Panc1 (cell line): Measurements from ENCODE around the gene CDK5R1. TPM values are rescaled to one million over a fixed set of nuclear protein-coding genes. Genes with fewer than 3 reads are reported as not detected.

Experiments
- ATAC-seq: fragments of 200-7000 bp; cut with Tn5 transposase; 2 replicates; pipeline ENCODE4 v1.9.1; 2020; ENCODE audit warnings: mild to moderate bottlenecking, moderate library complexity
- BruUV-seq: library from RNA; stranded (reverse); fragments of 400-500 nt; replicated peaks from 2 replicates; lab custom pipeline; 2021; lab: Mats Ljungman, UMichigan
- CTCF ChIA-PET: fragments of 300-600 bp; sonication (Branson Sonifier 250); formaldehyde crosslinking; loops from one replicate; lab custom pipeline; 2022; ENCODE audit warnings: antibody characterized with exemption; lab: Charles Lee
- POLR2A ChIA-PET: fragments of 300-600 bp; sonication (Branson Sonifier 250); formaldehyde crosslinking; loops from one replicate; lab custom pipeline; 2022; ENCODE audit warnings: antibody characterized with exemption; lab: Charles Lee
- DNase-seq: peaks from one replicate; pipeline ENCODE4 v3.0.0-alpha.2; 2010; ENCODE audit warnings: low read depth, low spot score
- H3K27ac ChIP-seq: 2 replicates; pipeline ENCODE4 v1.5.1; 2011; ENCODE audit warnings: mild to moderate bottlenecking, low read length, inconsistent platforms
- H3K27me3 ChIP-seq: fragments of 200-500 bp; sonication (Bioruptor generic); 2 replicates; pipeline ENCODE4 v1.6.0; 2014; ENCODE audit warnings: low read length, inconsistent platforms; ENCODE audit not compliant: control insufficient read depth, insufficient read depth
- H3K36me3 ChIP-seq: fragments of 200-500 bp; sonication (Bioruptor generic); 2 replicates; pipeline ENCODE4 v1.5.1; 2014; ENCODE audit warnings: inconsistent platforms, mild to moderate bottlenecking, low read length, moderate library complexity; ENCODE audit not compliant: control insufficient read depth, insufficient read depth
- H3K4me1 ChIP-seq: 2 replicates; pipeline ENCODE4 v1.5.1; 2011; ENCODE audit warnings: inconsistent platforms, mild to moderate bottlenecking, low read length, moderate library complexity; ENCODE audit not compliant: control insufficient read depth, insufficient read depth
- H3K4me3 ChIP-seq, 2 experiments: 2 replicates each; pipeline ENCODE4 v1.5.1; 2011 to 2012; ENCODE audit warnings: low read depth in 2 of 2, low read length in 2 of 2, mild to moderate bottlenecking in 2 of 2, inconsistent platforms in 1 of 2, moderate library complexity in 1 of 2
- H3K9me3 ChIP-seq: fragments of 200-500 bp; sonication (Bioruptor generic); 2 replicates; pipeline ENCODE4 v1.5.1; 2014; ENCODE audit warnings: low read depth, mild to moderate bottlenecking, inconsistent platforms, low read length, moderate library complexity; ENCODE audit not compliant: control insufficient read depth, insufficient read depth
- CTCF ChIP-seq: fragments of 450-650 bp; IDR thresholded peaks from 2 replicates; pipeline ENCODE4 v1.5.1; 2017; ENCODE audit warnings: mild to moderate bottlenecking
- POLR2AphosphoS5 ChIP-seq: IDR thresholded peaks from 2 replicates; pipeline ENCODE4 v1.6.1; 2012; ENCODE audit warnings: mild to moderate bottlenecking, low read depth, low read length, moderate library complexity
- REST ChIP-seq, 2 experiments: IDR thresholded peaks; 2 replicates each; pipeline ENCODE4 v1.6.1; 2011 to 2012; ENCODE audit warnings: low read depth in 2 of 2, control low read depth in 1 of 2, low read length in 1 of 2, mild to moderate bottlenecking in 1 of 2, moderate library complexity in 1 of 2; ENCODE audit not compliant: insufficient read depth in 1 of 2
- SIN3A ChIP-seq: IDR thresholded peaks from 2 replicates; pipeline ENCODE4 v1.6.1; 2012; ENCODE audit warnings: low read depth, mild to moderate bottlenecking, low read length, moderate library complexity, borderline replicate concordance; ENCODE audit not compliant: insufficient read depth
- TCF7L2 ChIP-seq: IDR thresholded peaks from 2 replicates; pipeline ENCODE4 v1.6.1; 2011; ENCODE audit warnings: mild to moderate bottlenecking, low read depth, low read length, inconsistent platforms
- in situ Hi-C: cut with HindIII; loops from 2 replicates; pipeline ENCODE4 v1.10.0; 2016; ENCODE audit warnings: low sequenced_read_pairs, low pct_unique_long_range_greater_than_20kb
- intact Hi-C: fragments of 100-400 bp; cut with micrococcal nuclease; formaldehyde crosslinking; loops from one replicate; pipeline ENCODE4 v1.10.0; 2022; ENCODE audit not compliant: unreplicated experiment
- total RNA-seq: library from RNA; stranded (reverse); gene quantifications from one replicate; pipeline ENCODE4 v1.2.1, GENCODE V29; 2021; ENCODE audit not compliant: unreplicated experiment

Gene CDK5R1
- total RNA-seq, 1 experiment from 2014 or later = 7.9 TPM

- intact Hi-C loops (no loop called here), in situ Hi-C loops (no loop called here)
- Histone ChIP-seq H3K27ac (no peak overlapping the region), H3K4me3 (no peak overlapping the region), H3K36me3 (no peaks in the 10 kb centered on the region), H3K27me3 (0 out of 2 replicates have a peak, but pooled peaks cover 10% of the 10 kb centered on the region), H3K4me1 (no peaks in the 10 kb centered on the region), H3K9me3 (no peaks in the 10 kb centered on the region)
- CTCF ChIA-PET = no interaction called here
- DNase-seq (no peak), ATAC-seq (no peak)
- no TSS peak for BruUV-seq
- TF ChIP-seq REST (IDR thresholded peaks at IDR 0.05; ENCODE audit: insufficient read depth in 1 of 2, low read depth in 2 of 2, low read length in 1 of 2) = no peak
- no peak for TF ChIP-seq TCF7L2
- no peak for TF ChIP-seq POLR2AphosphoS5
- no peak for TF ChIP-seq SIN3A
- no peak for TF ChIP-seq CTCF
- POLR2A ChIA-PET = interaction anchor here (0.6 to 0.7 kb wide), 2 partner anchors 172 to 661 kb away, joined by 3 to 5 read pairs; no protein-coding TSS in a partner anchor
These were observed 38.3 kb downstream of the CDK5R1 start for GRCh38 chr17:32525122-32525521.

- CTCF ChIA-PET = no interaction called here
- Histone ChIP-seq H3K9me3 (no peaks in the 10 kb centered on the region), H3K4me1 (no peaks in the 10 kb centered on the region), H3K36me3 (no peaks in the 10 kb centered on the region), H3K27ac (no peak overlapping the region), H3K4me3 (no peak overlapping the region), H3K27me3 (0 out of 2 replicates have a peak, but pooled peaks cover 8% of the 10 kb centered on the region)
- BruUV-seq = no TSS peak
- no peak for ATAC-seq
- POLR2A ChIA-PET = no interaction called here
- in situ Hi-C loops = no loop called here
- intact Hi-C loops = no loop called here
- TF ChIP-seq REST (IDR thresholded peaks at IDR 0.05; ENCODE audit: insufficient read depth in 1 of 2, low read depth in 2 of 2, low read length in 1 of 2) (no peak), CTCF (no peak), TCF7L2 (no peak), POLR2AphosphoS5 (no peak), SIN3A (no peak)
- no peak for DNase-seq
These were observed 40.4 kb downstream of the CDK5R1 start for GRCh38 chr17:32527146-32527545.
